Choroid plexus epithelial cell (primary cell): ENCODE measurements around the gene PDE10A.
A peak's percentile ranks its signal among the peaks of the same experiment; 100 is the strongest.
"Not testable (repeated sequence)": the region's sequence is repeated elsewhere in the genome, so short reads cannot be mapped to it uniquely, and the experiment has no call there.

Source experiments
- DNase-seq: peaks from one replicate; pipeline ENCODE4 v3.0.0-alpha.2; 2010; ENCODE audit warnings: low read depth
- H3K4me3 ChIP-seq: 2 replicates; pipeline ENCODE4 v1.5.1; 2011; ENCODE audit warnings: low read depth, mild to moderate bottlenecking, control low read depth, low read length, moderate library complexity
- CTCF ChIP-seq: conservative IDR thresholded peaks from 2 replicates; pipeline ENCODE4 v1.5.1; 2011; ENCODE audit warnings: low read depth, mild to moderate bottlenecking, control low read depth, inconsistent platforms, low read length, moderate library complexity

The PDE10A gene

GRCh38 chr6:165562421-165563090 lies 100.5 kb downstream of the PDE10A start:
- no peak overlapping the region for H3K4me3 ChIP-seq
- no peak for TF ChIP-seq CTCF
- peak; percentile 48 for DNase-seq

GRCh38 chr6:165559632-165560031 lies 103.4 kb downstream of the PDE10A start:
- no peak for TF ChIP-seq CTCF
- DNase-seq: no peak
- no peak overlapping the region for H3K4me3 ChIP-seq

GRCh38 chr6:165558097-165558496 lies 104.9 kb downstream of the PDE10A start:
- DNase-seq, H3K4me3 ChIP-seq: not testable (repeated sequence)

- no peak overlapping the region for H3K4me3 ChIP-seq
- no peak for DNase-seq
- TF ChIP-seq CTCF: no peak
Measured at GRCh38 chr6:165557674-165558073, 105.4 kb downstream of the PDE10A start.

GRCh38 chr6:165556116-165556843 lies 106.8 kb downstream of the PDE10A start:
- peak; percentile 86 for DNase-seq
- TF ChIP-seq CTCF: no peak
- no peak overlapping the region for H3K4me3 ChIP-seq

GRCh38 chr6:165554644-165555043 lies 108.4 kb downstream of the PDE10A start:
- DNase-seq, H3K4me3 ChIP-seq: not testable (repeated sequence)

- TF ChIP-seq CTCF: no peak
Measured at GRCh38 chr6:165552248-165552736, 110.7 kb downstream of the PDE10A start.

GRCh38 chr6:165551828-165552227 lies 111.2 kb downstream of the PDE10A start:
- H3K4me3 ChIP-seq: no peak overlapping the region
- TF ChIP-seq CTCF: no peak
- no peak for DNase-seq

More at GRCh38 chr6:165552248-165552736, 110.7 kb downstream of the PDE10A start:
- DNase-seq: no peak
- no peak overlapping the region for H3K4me3 ChIP-seq
